ENCODE data around the gene KCTD15.

KCTD15 gene

DNA sequence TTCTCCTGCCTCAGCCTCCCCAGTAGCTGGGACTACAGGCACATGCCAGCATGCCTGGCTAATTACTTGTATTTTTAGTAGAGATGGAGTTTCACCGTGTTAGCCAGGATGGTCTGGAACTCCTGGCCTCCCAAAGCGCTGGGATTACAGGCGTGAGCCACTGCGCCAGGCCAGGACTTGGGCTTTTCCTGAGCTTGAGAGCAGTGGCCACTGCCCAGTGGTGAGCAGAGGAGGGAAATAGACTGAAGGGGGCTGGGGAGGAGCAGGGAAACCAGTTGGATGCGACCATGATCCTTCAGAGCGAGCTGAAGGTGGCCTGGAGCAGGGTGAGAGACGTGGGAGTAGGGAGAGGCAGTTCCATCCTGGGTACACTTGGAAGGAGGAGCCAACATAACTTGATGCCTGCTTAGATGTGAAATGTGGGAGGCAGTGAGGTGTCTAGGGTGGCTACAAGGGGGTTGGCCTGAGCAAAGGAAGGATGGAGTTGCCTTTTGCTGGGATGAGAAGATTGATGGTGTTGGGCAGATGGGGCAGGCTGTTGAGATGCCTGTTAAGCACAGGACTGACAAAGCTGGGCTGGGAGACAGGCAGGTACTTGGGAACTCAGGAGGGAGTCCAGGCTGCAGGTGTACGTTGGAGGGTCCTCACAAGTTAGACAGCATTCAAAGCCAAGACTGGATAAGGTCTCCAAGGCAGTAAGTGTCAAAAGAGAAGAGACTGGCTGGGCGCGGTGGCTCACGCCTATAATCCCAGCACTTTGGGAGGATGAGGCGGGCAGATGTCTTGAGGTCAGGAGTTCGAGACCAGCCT is 31.8 kb downstream of the KCTD15 start:
- no peak for DNase-seq (ENCODE audit: low read depth)
- no peak overlapping the region for H3K4me3 ChIP-seq (ENCODE audit: low read depth, low read length)
- TF ChIP-seq, protein P1, sequence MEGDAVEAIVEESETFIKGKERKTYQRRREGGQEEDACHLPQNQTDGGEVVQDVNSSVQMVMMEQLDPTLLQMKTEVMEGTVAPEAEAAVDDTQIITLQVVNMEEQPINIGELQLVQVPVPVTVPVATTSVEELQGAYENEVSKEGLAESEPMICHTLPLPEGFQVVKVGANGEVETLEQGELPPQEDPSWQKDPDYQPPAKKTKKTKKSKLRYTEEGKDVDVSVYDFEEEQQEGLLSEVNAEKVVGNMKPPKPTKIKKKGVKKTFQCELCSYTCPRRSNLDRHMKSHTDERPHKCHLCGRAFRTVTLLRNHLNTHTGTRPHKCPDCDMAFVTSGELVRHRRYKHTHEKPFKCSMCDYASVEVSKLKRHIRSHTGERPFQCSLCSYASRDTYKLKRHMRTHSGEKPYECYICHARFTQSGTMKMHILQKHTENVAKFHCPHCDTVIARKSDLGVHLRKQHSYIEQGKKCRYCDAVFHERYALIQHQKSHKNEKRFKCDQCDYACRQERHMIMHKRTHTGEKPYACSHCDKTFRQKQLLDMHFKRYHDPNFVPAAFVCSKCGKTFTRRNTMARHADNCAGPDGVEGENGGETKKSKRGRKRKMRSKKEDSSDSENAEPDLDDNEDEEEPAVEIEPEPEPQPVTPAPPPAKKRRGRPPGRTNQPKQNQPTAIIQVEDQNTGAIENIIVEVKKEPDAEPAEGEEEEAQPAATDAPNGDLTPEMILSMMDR (IDR thresholded peaks at IDR 0.05; ENCODE audit: insufficient read depth, low read depth, low read length, missing control alignments): no peak

- peak; percentile 14 for DNase-seq (ENCODE audit: low read depth)
- no peak overlapping the region for H3K4me3 ChIP-seq (ENCODE audit: low read depth, low read length)
- TF ChIP-seq, protein P1 (IDR thresholded peaks at IDR 0.05; ENCODE audit: insufficient read depth, low read depth, low read length, missing control alignments): no peak
Measured at GRCh38 chr19:33830264-33830663, 33.6 kb downstream of the KCTD15 start.

DNA sequence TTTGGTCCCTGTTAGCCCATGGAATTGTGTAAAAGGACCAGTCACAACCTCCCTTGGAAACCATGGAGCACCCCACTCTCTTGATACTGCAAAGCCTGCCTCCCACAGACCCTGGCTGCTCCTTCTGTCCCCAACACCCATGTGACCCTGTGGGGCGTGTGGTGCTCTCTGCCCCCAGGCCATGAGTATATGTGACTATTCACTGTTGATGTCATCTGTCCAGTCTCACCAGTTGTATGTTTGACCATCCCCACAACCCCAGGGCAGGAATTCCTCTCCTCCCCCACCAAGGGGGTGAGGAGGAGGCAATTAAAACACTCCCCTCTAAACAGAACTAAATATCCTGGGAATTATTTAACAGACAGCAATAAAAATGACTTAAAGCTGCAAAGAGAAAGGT is 35.2 kb downstream of the KCTD15 start:
- DNase-seq (ENCODE audit: low read depth): no peak
- no peak overlapping the region for H3K4me3 ChIP-seq (ENCODE audit: low read depth, low read length)
- TF ChIP-seq, protein P1 (IDR thresholded peaks at IDR 0.05; ENCODE audit: insufficient read depth, low read depth, low read length, missing control alignments): no peak

DNA sequence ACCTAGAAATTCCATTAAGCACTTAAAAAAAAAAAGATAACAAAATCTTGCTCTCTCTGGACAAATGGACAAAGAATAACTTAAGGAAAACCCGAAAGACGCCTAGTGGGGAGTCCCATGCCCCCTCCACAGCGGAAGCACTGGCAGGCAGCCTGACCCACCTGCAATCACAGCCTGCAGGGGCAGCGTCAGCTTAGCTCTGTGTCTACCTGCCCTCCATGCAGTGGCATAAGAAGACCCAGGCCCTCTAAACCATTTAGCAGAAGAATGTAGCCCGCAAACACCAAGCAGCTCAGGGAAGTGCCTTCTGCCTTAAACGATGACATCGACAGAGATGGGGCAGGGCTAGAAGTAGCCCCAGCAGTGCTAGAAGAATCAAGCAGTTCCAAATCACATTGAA is 36.0 kb downstream of the KCTD15 start:
- TF ChIP-seq, protein P1 (IDR thresholded peaks at IDR 0.05; ENCODE audit: insufficient read depth, low read depth, low read length, missing control alignments): no peak
- no peak for DNase-seq (ENCODE audit: low read depth)
- H3K4me3 ChIP-seq (ENCODE audit: low read depth, low read length): no peak overlapping the region

DNA sequence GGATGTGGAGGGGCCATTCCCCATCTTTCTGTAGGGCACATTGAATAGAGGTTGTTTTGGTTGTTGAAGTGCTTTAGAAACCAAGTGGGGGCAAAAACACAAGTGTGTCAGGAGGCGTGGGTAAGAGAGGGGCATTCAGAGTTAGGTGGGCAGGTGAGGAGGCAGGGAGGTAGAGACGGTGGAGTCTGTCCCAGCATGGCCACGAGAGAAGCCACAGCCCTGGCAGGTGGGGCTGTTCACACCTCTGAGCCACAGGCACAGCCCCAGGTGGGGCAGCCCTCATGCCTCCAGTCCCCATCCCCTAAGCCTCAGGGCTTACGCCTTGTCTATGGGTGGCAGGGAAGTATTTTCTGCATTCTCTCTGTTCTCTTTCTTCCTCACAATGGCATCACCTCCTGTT is 43.7 kb downstream of the KCTD15 start:
- no peak overlapping the region for H3K4me3 ChIP-seq (ENCODE audit: low read depth, low read length)
- TF ChIP-seq, protein P1 (IDR thresholded peaks at IDR 0.05; ENCODE audit: insufficient read depth, low read depth, low read length, missing control alignments): no peak
- DNase-seq (ENCODE audit: low read depth): no peak

GRCh38 chr19:33840783-33841182 is 44.1 kb downstream of the KCTD15 start:
- TF ChIP-seq, protein P1 (IDR thresholded peaks at IDR 0.05; ENCODE audit: insufficient read depth, low read depth, low read length, missing control alignments): no peak
- no peak for DNase-seq (ENCODE audit: low read depth)
- H3K4me3 ChIP-seq (ENCODE audit: low read depth, low read length): no peak overlapping the region

- TF ChIP-seq, protein P1 (IDR thresholded peaks at IDR 0.05; ENCODE audit: insufficient read depth, low read depth, low read length, missing control alignments): no peak
- DNase-seq (ENCODE audit: low read depth): no peak
- no peak overlapping the region for H3K4me3 ChIP-seq (ENCODE audit: low read depth, low read length)
Measured at GRCh38 chr19:33841685-33842084, 45.0 kb downstream of the KCTD15 start.

Measured in GM12865 (cell line).